MV-4-11 (cell line): ENCODE measurements around the gene SMARCA2.

Experiments
- DNase-seq: peaks from one replicate; lab custom pipeline; 2025; lab: John Stamatoyannopoulos, UW

Gene SMARCA2

DNA sequence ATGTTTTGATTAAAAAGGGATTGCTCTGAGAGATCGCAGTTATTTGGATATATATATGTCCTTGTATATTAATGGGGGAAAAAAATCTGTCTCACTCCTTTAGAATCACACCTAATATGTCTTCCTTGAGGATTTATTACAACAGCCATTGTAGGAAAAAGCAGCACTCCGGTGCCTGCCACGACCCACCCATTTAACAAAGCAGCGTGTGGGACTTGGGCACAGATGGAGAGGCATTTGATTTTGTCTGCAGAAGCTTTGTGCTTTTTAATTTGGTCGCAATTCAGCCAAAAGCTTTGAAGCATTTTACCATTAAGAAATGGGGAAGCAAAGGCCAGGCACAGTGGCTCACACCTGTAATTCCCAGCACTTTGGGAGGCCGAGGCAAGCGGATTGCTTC is 159.2 kb downstream of the SMARCA2 start:
- DNase-seq = no peak

DNA sequence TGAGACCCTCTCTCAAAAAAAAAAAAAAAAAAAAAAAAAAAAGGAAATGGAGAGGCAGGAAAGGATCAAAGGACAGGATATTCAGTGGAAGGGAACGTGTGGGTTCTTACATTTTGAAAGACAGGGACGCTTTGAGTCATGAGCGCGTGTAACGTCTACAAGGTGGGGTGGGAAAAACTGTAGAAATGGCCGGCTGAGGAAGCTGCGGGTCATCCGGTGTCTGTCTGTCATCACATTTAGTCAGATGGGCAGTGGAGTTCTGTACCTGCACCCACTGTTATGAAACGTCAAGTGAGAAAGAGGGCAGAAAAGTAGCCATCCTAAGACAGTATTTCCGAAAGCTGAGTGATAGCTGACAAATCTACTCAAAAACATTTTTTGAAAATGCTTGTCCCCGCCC is 159.8 kb downstream of the SMARCA2 start:
- DNase-seq = no peak

DNA sequence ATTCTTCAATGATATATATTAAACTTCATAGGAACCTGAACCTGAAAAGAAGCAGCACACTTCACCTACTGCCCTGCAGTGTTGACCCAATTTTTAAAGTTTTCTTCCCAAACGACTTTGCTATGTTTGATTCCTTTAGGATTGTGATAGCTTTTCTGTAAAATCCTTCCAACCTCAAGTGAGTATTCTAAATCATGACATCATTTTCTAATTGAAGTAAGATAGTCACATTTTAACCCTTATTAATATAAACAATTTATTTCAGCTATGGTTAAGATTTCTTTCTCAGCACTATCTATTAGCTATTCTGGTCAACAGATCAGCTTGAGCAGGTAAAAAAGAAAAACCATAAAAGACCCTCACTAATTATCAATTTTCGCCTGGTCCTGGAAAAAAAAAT is 162.0 kb downstream of the SMARCA2 start:
- DNase-seq = no peak

DNA sequence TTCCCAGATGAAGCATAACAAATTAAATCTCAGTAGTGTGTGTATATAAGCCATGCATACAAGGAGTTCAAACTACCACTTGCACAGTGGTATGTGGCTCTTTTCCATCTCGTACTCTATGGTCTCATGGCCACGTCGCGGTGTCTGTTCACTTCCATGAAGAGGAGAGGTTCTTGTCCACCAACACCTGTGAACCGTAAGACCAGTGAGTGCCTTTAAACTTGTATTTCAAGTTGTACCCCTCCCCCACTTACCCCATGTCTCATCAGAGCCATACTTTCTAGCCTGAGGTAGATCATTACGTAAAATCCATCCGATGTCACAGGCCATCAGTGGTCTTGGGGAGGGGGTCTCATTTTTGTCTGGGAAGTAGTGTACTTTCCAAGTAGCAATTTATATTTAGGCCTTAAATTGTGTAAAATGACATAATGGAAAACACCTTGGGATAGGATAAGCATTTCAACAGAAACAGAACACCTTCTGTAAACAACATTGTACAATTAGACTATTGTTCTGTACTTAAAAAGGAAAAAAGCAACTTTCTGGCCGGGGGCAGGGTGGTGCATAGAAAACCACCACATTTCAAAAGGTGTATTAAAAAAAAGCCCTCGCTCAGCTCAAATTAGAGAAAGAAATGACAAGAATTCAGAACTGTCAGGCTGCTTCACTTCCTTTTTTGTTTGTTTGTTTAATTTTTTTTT is 163.0 kb downstream of the SMARCA2 start:
- DNase-seq = no peak

DNA sequence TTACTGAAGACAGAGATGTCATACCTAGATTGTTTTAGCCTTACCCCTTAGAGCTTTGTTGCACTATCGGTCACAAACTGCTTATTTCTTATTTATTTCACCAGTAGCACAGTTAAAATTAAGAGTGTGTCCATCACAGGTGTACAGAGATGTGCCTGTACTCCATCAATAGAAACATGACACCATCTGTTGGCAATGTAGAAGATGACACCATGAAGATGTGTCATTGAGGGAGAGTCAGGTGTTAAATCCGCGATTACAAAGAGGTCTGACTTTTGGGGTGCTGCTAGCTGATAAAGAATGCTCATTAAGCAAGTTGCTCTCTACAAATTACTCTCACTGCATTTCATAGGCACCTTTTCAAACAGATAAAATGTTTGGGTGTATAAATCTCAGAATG is 164.4 kb downstream of the SMARCA2 start:
- no peak for DNase-seq

DNA sequence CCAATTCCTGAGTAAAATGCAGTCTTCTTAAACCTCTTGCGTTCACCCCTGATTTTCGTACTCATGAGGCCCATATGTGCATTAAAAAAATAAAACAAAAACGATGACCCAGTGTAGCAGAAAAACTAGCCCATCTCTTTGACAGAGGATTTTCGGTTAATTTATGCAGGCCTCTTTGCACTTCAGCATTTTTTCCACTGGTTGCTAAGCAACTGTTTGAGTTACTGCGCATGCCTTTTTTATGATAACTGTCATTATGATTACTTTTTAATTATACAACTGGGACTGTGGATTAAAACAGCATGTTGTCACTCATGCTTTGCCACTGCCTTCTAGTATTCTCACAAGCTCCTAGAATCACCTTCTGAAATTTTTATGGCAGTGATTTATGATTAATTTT is 165.0 kb downstream of the SMARCA2 start:
- no peak for DNase-seq

DNA sequence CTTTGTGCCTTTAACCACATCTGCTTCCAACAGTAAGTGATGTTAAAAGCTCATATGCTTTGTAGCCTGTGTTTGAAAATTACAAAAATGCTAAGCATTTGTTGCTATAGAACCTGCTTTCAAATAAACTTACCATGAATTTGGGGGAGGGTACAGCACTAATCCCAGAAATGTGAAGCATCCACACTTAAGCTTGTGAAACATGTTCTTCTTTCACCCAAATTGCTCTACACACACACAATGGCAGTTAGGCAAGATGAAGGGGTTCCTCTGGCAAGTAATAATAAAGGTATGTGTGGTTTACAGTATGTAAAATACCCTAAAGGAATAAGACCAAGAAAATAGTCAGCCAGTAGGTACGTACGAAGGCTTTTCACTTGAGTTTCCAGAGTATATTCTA is 165.6 kb downstream of the SMARCA2 start:
- no peak for DNase-seq

DNA sequence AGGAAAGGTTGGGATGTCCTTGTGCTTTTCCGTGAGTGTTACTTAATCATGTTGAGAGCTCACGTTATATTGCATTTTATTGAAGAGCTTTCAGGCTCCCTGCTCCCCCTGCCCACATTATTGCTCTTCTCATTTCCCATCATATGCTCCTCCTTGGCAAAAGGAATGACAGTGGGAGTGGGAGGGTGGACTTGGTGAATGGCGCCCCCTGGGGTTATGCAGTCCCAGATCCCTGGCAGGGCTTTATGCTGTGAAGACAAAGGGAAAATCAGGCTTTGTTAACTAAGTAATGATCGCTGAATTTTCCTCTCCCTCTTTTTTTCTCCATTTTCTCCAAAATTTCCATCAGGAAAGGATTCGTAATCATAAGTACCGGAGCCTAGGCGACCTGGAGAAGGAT is 166.6 kb downstream of the SMARCA2 start:
- no peak for DNase-seq

DNA sequence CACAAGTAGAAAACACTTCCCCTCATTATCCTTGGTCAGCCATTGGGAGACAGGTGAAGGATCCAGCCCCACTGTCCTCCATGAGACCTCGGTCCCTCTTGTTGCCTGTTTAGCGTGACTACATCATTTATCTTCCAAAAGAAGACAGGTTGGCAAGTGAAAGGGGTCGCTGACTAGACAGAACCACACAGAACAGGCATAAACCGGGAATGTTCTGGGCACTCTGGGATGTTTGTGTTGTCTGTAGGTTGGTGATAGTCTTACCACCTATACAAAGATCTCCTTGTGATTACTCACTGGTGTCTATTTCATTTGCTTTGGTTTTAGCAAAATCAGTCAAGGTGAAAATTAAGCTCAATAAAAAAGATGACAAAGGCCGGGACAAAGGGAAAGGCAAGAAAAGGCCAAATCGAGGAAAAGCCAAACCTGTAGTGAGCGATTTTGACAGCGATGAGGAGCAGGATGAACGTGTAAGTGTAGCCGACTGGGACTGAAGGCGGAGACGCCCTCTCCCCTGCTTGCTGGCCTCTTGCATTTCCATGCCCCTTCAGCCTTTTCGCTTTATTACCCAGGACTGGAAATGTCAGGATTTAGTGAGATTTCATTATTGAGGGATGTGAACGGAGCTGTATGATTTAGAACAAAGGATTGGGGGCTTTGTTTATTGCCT is 175.9 kb downstream of the SMARCA2 start:
- DNase-seq = no peak

DNA sequence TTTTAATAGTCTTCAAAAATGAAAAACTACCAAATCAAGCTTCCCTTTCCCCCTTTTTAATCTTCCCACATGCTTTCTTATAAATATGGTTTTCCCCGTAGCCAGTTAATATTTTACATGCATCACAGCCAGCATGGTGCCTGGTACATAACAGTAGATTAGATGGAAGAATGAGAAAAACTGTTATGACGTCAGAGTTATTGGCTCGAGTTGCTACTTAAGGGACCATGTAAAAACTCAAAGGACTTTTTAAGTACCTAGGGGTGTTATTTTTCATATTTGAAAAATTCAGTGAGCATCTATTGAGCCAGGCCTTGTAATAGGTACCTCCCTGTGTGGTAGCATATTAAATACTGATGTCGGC is 176.4 kb downstream of the SMARCA2 start:
- DNase-seq = no peak

DNA sequence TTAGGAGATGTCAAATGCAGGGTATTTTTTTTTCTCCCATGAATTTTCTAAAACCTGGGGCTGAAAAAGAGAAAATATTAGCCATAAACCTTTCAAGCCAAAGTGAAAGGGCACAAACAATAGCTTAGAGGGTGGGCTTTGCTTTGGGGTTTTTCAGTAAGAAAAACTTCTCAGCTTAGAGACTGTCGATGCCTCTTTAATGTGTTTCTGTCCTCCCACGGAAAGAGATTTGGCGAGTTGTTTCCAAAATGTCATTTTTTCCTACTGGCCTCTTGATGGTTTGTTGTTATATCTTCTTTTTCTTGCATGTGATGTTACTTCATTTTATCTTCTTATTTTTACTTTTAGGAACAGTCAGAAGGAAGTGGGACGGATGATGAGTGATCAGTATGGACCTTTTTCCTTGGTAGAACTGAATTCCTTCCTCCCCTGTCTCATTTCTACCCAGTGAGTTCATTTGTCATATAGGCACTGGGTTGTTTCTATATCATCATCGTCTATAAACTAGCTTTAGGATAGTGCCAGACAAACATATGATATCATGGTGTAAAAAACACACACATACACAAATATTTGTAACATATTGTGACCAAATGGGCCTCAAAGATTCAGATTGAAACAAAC is 177.3 kb downstream of the SMARCA2 start:
- no peak for DNase-seq

DNA sequence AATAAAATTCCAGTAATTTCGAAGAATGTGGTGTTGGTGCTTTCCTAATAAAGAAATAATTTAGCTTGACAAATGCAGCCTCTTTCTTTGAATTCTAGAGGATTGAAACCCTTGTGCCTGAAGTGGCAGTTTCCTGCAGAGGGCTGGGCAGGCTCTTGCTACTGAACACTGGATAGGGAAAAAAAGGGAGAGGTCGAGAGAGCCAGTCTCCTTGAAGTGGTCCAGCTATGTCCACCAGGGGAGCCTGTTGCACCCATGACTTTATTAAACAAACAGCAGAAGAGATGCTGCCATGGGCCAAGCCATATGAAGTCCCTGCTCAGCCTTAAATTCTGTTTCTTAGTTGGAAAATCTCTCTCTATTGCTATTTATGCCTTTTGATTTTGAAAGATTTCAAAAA is 178.4 kb downstream of the SMARCA2 start:
- no peak for DNase-seq

DNA sequence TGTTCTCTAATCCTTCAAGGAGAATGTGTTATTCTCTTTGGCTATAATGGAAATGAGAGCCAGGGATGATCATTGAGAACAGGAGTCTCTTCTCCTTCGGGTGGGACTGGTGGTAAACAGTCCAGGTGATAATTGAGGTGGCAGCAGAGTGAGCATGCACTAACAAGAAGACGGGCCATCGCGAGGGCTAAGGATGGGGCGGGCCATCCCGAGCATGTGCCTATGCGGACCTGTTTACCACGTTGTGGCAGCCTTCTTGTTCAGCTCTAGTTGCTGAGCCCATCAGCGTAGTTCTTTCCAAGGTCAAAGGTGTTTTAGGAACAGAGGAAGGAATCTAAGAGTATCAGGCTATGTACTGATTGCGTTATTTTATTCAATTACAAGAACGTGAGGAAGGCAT is 180.1 kb downstream of the SMARCA2 start:
- no peak for DNase-seq

DNA sequence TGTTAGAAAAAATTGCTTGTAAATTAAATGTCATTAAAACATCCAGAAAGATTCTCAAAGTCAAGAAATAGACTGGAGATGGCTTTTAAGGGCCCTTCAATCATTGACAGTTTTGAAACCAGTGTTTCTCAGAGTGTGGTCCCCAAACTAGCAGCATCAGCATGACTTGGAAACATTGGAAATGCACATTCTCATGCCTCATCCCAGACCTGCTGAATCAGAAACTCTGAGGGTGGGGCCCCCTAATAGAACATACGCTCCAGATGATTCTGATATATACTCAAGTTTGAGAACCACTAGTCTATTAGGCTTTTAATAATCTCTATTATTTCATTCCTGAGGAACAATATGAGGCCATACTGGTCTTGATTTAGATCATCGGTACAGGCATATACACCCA is 181.6 kb downstream of the SMARCA2 start:
- no peak for DNase-seq

DNA sequence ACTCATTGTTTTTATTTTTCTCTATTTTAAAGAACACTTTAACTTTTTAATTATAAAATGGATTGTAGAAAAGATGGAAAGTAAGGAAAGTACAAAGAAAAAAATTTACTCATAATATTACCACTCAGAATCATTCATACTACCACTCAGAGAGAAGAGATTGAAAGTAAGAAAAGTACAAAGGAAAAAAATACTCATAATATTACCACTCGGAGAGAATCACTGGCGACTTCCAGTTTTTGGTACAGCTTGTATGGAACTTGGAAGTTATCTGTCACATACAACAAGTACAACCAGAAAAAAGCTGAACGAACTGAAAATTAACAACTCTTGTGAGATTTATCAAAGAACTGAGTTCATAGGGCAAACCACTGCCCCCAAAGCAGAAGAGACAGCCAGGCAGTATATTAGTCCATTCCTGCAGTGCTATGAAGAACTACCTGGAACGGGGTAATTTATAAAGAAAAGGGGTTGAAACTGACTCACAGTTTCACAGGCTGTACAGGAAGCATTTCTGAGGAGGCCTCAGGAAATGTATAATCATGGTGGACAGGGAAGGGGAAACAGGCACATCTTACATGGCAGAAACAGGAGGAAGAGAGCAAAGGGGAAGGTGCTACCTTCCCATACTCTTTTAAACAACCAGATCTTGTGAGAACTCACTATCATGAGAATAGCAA is 183.9 kb downstream of the SMARCA2 start:
- no peak for DNase-seq

DNA sequence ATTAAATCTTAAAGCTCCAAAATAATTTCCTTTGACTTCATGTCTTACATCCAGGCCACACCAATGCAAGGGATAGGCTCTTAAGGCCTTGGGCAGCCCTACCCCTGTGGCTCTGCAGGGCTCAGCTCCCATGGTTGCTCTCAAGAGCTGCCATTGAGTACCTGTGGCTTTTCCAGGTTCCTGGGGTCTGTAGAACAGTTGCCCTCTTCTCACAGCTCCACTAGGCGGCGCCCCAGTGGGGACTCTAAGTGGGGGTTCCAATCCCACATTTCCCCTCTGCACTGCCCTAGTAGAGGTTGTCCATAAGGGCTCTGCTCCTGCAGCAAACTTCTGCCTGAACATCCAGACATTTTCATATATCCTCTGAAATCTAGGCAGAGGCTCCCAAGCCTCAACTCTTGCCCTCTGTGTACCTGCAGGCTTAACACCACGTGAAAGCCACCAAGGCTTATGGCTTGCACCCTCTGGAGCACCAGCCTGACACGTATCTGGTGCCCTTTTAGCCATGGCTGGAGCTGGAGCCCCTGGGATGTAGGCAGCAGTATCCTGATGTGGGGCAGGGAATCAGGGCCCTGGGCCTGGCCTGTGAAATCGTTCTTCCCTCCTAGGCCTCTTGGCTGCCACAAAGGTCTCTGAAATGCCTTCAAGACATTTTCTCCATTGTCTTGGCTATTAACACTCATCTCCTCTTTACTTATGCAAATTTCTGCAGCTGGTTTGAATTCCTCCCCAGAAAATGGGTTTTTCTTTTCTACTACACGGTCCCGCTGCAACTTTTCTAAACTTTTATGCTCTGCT is 185.1 kb downstream of the SMARCA2 start:
- DNase-seq = no peak

DNA sequence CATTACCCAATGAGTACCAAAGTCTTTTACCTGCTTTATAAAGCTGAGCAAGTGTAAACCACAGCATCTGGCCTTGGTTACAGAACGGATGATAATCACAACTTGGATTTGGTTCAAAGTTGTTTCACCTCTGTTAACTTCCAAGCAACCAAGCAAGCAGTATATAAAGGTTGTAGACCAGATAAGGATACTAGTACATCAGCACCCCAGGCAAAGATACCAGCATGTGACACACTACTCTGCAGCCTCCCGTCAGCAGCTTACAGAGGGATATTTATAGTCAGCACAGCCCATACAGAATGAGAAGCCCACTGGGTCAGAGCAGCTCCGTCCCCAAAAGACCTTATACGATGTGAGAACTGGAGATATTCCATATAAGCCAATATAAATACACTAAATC is 193.3 kb downstream of the SMARCA2 start:
- DNase-seq = no peak

DNA sequence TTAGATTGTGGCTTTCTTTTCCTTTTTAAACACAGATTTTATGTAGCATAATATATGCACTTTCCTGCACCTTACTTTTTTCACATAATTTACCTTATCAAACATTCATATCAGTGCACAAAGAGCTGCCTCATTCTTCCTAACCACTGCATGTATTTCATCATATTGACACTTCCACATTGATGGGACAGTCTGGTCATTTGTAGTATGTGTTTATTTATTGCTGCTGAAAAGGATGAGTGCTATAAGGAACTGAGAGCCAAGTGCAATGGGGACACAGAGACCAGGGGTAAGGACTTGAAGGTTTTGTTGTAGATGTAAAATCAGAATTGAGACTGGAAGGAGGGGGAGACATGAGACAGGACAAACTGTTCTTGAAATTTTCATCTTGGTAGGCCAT is 193.8 kb downstream of the SMARCA2 start:
- peak; percentile 86 for DNase-seq

DNA sequence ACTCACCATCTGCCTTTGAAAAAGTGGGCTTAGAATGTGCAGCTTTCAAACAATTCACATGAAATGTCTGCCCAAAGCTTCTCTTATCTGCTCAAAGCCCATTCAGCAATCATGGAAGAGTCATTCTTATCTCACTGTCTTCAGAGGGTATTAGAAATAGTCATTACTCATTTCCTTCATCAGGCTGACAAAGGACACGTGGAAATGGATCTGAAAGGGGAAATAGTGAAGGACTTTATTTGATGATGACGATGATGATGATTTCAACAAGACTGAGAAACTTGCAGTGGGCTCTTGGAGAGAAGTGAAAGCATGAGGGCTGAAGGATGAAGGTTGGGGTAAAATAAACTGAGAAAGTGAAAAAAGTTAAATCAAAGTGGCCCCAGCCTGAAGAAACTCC is 194.3 kb downstream of the SMARCA2 start:
- DNase-seq = peak; percentile 90

DNA sequence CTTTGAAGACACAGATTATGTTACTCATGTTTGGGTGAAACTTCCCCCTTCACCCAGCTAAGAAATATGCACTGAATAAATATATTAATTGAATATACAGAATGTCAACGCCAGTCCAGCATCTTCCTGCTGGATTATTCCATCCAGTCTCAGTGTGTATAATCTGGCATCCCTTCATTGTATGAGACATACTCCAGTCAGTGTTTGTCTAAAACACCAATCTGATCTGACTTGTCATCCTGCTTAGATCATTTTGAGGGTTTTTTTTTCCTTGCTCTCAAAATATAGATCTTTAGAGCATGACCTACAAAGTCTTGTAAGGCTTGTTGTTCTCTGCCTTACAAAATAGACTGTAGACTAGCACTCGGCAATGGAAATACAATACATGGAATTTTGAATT is 195.1 kb downstream of the SMARCA2 start:
- DNase-seq = no peak

DNA sequence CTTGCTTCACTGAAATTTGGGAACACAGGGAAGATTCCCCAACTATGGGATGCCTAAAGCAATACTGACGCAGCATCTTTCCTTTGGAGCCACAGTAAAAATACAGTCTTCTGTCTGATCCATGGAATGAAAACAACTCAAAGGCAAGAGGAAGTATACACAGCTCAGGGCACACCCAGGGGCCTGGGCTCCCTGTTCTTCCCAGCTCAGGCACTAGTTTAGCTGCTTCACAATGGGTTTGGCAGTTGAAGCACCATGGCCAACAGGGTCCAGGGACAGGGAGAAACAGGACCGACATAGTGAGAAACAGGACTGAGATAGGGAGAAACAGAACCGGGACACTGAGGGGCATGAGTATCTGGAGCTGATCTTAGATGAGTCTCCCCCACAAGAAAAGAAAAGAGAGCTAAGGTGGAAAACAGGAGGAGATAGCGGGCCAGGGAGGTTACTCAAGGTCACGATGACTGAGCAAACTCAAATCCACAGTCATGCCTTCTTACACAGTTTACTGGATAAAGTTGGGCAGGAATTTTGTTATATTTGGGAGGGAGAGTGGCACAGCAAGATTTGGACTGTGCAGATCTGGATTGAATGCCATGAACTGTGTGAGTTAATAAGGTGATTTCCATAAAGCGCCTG is 198.8 kb downstream of the SMARCA2 start:
- DNase-seq = no peak

DNA sequence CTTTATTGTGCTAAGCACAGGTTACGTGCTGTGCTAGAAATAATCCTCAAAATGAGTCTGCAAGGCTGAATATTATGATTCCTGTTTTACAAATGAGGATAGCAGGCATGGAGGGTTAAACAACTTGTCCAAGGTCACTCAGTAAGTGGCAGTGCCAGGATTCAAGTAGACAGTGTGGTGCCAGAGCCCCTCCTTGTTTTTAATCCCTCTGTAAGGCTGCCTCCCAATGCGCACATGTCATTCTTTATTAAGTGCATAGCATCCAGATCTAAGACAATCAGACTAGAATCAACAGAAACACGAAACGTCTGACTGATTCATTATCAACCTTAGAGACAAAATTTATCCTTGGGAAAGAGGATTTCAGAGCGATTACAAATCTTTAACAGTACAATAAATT is 199.6 kb downstream of the SMARCA2 start:
- no peak for DNase-seq
